ENCODE data around the gene SMAD6.

GRCh38 chr15:66707310-66708082 is 5.5 kb downstream of the SMAD6 start:
- TF ChIP-seq POLR2A (IDR thresholded peaks at IDR 0.05) (no peak), CTCF (IDR thresholded peaks at IDR 0.05) (no peak)
